Smooth muscle cell (in vitro differentiated cells): ENCODE data around the gene CLK4. TPM values are rescaled to one million over a fixed set of nuclear protein-coding genes. Genes with fewer than 3 reads are reported as not detected.
A peak's percentile ranks its signal among the peaks of the same experiment; 100 is the strongest.

Source experiments
- DNase-seq: peaks from one replicate; lab custom pipeline; 2025; ENCODE audit not compliant: unreplicated experiment; lab: John Stamatoyannopoulos, UW
- H2AFZ ChIP-seq: fragments of 200-600 bp; sonication (generic); 2 replicates; pipeline ENCODE4 v1.6.0; 2016; ENCODE audit warnings: antibody characterized with exemption, low read depth, mild to moderate bottlenecking
- H3F3A ChIP-seq: fragments of 200-600 bp; sonication (generic); 2 replicates; pipeline ENCODE4 v1.6.0; 2017; ENCODE audit warnings: antibody characterized with exemption, low read depth
- H3K27ac ChIP-seq: fragments of 200-600 bp; sonication (generic); 2 replicates; pipeline ENCODE4 v1.5.1; 2016; ENCODE audit warnings: low read depth, mild to moderate bottlenecking
- H3K27me3 ChIP-seq: fragments of 200-600 bp; sonication (generic); 2 replicates; pipeline ENCODE4 v1.6.1; 2016; ENCODE audit warnings: low read depth, mild to moderate bottlenecking
- H3K36me3 ChIP-seq: fragments of 200-600 bp; sonication (generic); 2 replicates; pipeline ENCODE4 v1.5.1; 2016; ENCODE audit warnings: low read depth
- H3K4me1 ChIP-seq: fragments of 200-600 bp; sonication (generic); 2 replicates; pipeline ENCODE4 v1.5.1; 2016; ENCODE audit warnings: low read depth
- H3K4me2 ChIP-seq: fragments of 200-600 bp; sonication (generic); 2 replicates; pipeline ENCODE4 v1.6.0; 2016; ENCODE audit warnings: mild to moderate bottlenecking
- H3K4me3 ChIP-seq: fragments of 200-600 bp; sonication (generic); 2 replicates; pipeline ENCODE4 v1.5.1; 2016; ENCODE audit warnings: mild to moderate bottlenecking
- H3K79me2 ChIP-seq: fragments of 200-600 bp; sonication (generic); 2 replicates; pipeline ENCODE4 v1.6.0; 2016; ENCODE audit warnings: low read depth, mild to moderate bottlenecking
- H3K9ac ChIP-seq: fragments of 200-600 bp; sonication (generic); 2 replicates; pipeline ENCODE4 v1.6.0; 2016; ENCODE audit warnings: low read depth
- H3K9me3 ChIP-seq: fragments of 200-600 bp; sonication (generic); replicated peaks from 2 replicates; pipeline ENCODE4 v1.5.1; 2016; ENCODE audit warnings: low read depth
- H4K20me1 ChIP-seq: fragments of 200-600 bp; sonication (generic); 2 replicates; pipeline ENCODE4 v1.6.0; 2016; ENCODE audit warnings: low read depth
- CTCF ChIP-seq: fragments of 200-600 bp; sonication (generic); IDR thresholded peaks from 2 replicates; pipeline ENCODE4 v1.5.1; 2017; ENCODE audit warnings: borderline replicate concordance, mild to moderate bottlenecking, antibody characterized with exemption; ENCODE audit not compliant: insufficient read depth, poor library complexity, severe bottlenecking
- WGBS: methylation state at CpG from one replicate; pipeline ENCODE4 v1.1.7; 2016; ENCODE audit warnings: low lambda C conversion rate; 5-methylcytosine and 5-hydroxymethylcytosine counted together
- polyA plus RNA-seq: library from polyadenylated mRNA; unstranded; fragments of >200 nt; fragmentation: Nextera tagmentation; extraction: Ambion mirVana; gene quantifications from 2 replicates; pipeline ENCODE4 v1.2.1, GENCODE V29; 2016
- total RNA-seq: library from RNA; depleted of rRNA; stranded (reverse); fragments of >200 nt; gene quantifications from 2 replicates; pipeline ENCODE4 v1.2.3, GENCODE V29; 2014

CLK4 gene
- total and polyA plus RNA-seq, 2 experiments from 2014 or later, result 10.3 to 25.7 TPM

GRCh38 chr5:178590924-178591423 is 35.9 kb downstream of the CLK4 start:
- Histone ChIP-seq H3K79me2 (no peaks in the 10 kb centered on the region), H3F3A (peaks cover 6% of the 10 kb centered on the region), H3K36me3 (no peaks in the 10 kb centered on the region), H3K9ac (no peak overlapping the region), H4K20me1 (no peaks in the 10 kb centered on the region), H3K4me2 (peak overlapping the region; percentile 97), H2AFZ (no peak overlapping the region), H3K27ac (no peak overlapping the region), H3K4me1 (peaks cover 12% of the 10 kb centered on the region), H3K4me3 (peak overlapping the region; percentile 53), H3K9me3 (no peaks in the 10 kb centered on the region), H3K27me3 (peaks cover 19% of the 10 kb centered on the region)
- 44% methylated on average over 9 of the region's 9 CpGs for WGBS
- DNase-seq, result no peak
- TF ChIP-seq CTCF, result no peak

GRCh38 chr5:178590141-178590923 is 36.5 kb downstream of the CLK4 start, which contains the start of gene COL23A1:
Gene COL23A1, minus strand, starts transcription at chr5:178590393.
- peak; percentile 79 for TF ChIP-seq CTCF
- peak within 1 kb of the TSS; percentile 53 for H3K4me3 ChIP-seq
- peaks cover 19% of the 10 kb centered on the region for H3K27me3 ChIP-seq
- no peak within 1 kb of the TSS for H3K9ac ChIP-seq
- H4K20me1 ChIP-seq, result no peaks in the 10 kb centered on the region
- H3K27ac ChIP-seq, result no peak within 1 kb of the TSS
- no peak for DNase-seq
- peak within 1 kb of the TSS; percentile 97 for H3K4me2 ChIP-seq
- no peaks in the 10 kb centered on the region for H3K9me3 ChIP-seq
- H3F3A ChIP-seq, result peaks cover 6% of the 10 kb centered on the region
- peaks cover 12% of the 10 kb centered on the region for H3K4me1 ChIP-seq
- H3K36me3 ChIP-seq, result no peaks in the 10 kb centered on the region
- H2AFZ ChIP-seq, result no peak within 1 kb of the TSS
- no peaks in the 10 kb centered on the region for H3K79me2 ChIP-seq
- WGBS, result 1% methylated on average over 72 of the region's 78 CpGs

- Histone ChIP-seq H3K27me3 (peaks cover 19% of the 10 kb centered on the region), H3K4me3 (peak overlapping the region; percentile 53), H3F3A (peaks cover 6% of the 10 kb centered on the region), H3K4me1 (peaks cover 12% of the 10 kb centered on the region), H2AFZ (no peak overlapping the region), H3K9me3 (no peaks in the 10 kb centered on the region), H3K79me2 (no peaks in the 10 kb centered on the region), H3K4me2 (peak overlapping the region; percentile 97), H4K20me1 (no peaks in the 10 kb centered on the region), H3K27ac (no peak overlapping the region), H3K9ac (no peak overlapping the region), H3K36me3 (no peaks in the 10 kb centered on the region)
- TF ChIP-seq CTCF, result peak; percentile 23
- DNase-seq, result no peak
- 12% methylated on average over 88 of the region's 91 CpGs for WGBS
These were observed 37.4 kb downstream of the CLK4 start for GRCh38 chr5:178589180-178590140.
